Ovary (tissue), 3 donors: ENCODE data around the gene JAM2.

Source experiments
- EP300 ChIP-seq: sonication (generic); formaldehyde crosslinking; IDR thresholded peaks from one replicate; pipeline ENCODE4 v1.6.1; 2017; ENCODE audit warnings: antibody characterized with exemption
- POLR2A ChIP-seq: fragments of 450-650 bp; IDR thresholded peaks from one replicate; pipeline ENCODE4 v1.6.1; 2017; ENCODE audit warnings: antibody characterized with exemption, mild to moderate bottlenecking, moderate library complexity
- TF ChIP-seq, protein P1 (sequence below), 3 donors: fragments of 450-650 bp in 2 of 3; fragments of 200-600 bp in 1 of 3; IDR thresholded peaks; one replicate each; pipeline versions ENCODE4 v1.5.1 to v1.8.0; 2016 to 2022; ENCODE audit warnings: antibody characterized with exemption in 3 of 3, mild to moderate bottlenecking in 1 of 3
- donor health status: DM: no; HTN: no; CAD: no.

DNA sequence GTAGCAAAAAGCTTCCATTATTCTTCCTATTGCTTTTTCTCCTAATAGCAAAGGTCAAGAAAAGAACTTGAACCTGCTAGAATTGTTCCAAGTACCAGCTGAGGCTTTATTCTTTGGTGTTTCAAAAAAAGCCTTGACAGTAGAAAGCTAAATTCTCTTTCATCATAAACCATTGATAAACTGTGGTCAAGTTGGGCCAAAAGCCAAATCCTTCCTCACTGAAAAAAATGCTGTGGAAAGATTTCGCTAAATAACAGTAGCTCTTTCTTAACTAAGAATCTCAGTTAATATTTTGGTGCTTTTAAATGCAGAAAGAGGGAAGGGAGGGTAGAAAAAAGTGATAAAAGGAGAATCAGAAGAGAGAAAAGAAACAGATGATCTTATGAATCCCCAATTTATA is 14.0 kb upstream of the JAM2 start:
- TF ChIP-seq, protein P1, sequence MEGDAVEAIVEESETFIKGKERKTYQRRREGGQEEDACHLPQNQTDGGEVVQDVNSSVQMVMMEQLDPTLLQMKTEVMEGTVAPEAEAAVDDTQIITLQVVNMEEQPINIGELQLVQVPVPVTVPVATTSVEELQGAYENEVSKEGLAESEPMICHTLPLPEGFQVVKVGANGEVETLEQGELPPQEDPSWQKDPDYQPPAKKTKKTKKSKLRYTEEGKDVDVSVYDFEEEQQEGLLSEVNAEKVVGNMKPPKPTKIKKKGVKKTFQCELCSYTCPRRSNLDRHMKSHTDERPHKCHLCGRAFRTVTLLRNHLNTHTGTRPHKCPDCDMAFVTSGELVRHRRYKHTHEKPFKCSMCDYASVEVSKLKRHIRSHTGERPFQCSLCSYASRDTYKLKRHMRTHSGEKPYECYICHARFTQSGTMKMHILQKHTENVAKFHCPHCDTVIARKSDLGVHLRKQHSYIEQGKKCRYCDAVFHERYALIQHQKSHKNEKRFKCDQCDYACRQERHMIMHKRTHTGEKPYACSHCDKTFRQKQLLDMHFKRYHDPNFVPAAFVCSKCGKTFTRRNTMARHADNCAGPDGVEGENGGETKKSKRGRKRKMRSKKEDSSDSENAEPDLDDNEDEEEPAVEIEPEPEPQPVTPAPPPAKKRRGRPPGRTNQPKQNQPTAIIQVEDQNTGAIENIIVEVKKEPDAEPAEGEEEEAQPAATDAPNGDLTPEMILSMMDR (IDR thresholded peaks at IDR 0.05): no peak
- TF ChIP-seq EP300 (no peak), POLR2A (no peak)
